ENCODE results near the gene RPRD2.

DNA sequence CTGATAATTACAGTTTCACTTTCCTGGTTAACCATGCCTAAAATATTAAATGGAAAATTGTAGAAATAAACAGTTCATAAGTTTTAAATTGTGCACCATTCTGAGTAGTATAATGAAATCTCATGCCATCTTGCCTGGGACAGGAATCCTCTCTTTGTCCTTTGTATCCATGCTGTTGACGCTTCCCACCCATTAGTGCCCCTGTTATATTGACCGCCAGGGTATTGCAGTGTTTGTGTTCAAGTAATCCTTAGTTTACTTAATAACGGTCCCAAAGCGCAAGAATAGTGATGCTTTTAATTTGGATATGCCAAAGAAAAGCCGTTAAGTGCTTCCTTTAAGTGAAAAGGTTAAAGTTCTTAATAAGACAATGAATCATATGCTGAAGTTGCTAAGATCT is 41.7 kb downstream of the RPRD2 start:
- no peak for TF ChIP-seq EZH2 (IDR thresholded peaks at IDR 0.05; ENCODE audit: borderline replicate concordance, low read length)
- no peak for TF ChIP-seq CTCF (conservative IDR thresholded peaks at IDR 0.05 in 1 of 2, IDR thresholded peaks at IDR 0.05 in 1 of 2; ENCODE audit: extremely low read depth in 1 of 2, insufficient read depth in 1 of 2, low read depth in 1 of 2, low read length in 2 of 2)

All from mammary epithelial cell (primary cell).